HEK293 (cell line): ENCODE results near the gene C5orf34.

Source experiments
- CTCF ChIA-PET: fragments of 350-600 bp; formaldehyde crosslinking; extraction: SDS; loops from one replicate; lab custom pipeline; 2021; ENCODE audit warnings: antibody characterized with exemption; lab: Yijun Ruan, JAX
- POLR2A ChIA-PET: fragments of 300-600 bp; formaldehyde crosslinking; extraction: SDS; loops from one replicate; lab custom pipeline; 2020; ENCODE audit warnings: antibody characterized with exemption, inconsistent platforms; lab: Yijun Ruan, JAX
- H3K27ac ChIP-seq: fragments of 200-500 bp; sonication (Bioruptor generic); 2 replicates; pipeline ENCODE4 v1.5.1; 2014; ENCODE audit warnings: low read depth, low read length, control low read depth, inconsistent platforms; ENCODE audit errors: extremely low read depth
- H3K36me3 ChIP-seq, 2 experiments: fragments of 200-500 bp in 1 of 2; sonication (Bioruptor generic) in 1 of 2; 1 replicate in 1 of 2; 2 replicates in 1 of 2; pipeline ENCODE4 v1.5.1; 2014 to 2017; ENCODE audit warnings: inconsistent platforms in 2 of 2, low read length in 2 of 2; ENCODE audit not compliant: control insufficient read depth in 2 of 2, insufficient read depth in 1 of 2
- H3K4me1 ChIP-seq: fragments of 200-500 bp; sonication (Bioruptor generic); 2 replicates; pipeline ENCODE4 v1.5.1; 2014; ENCODE audit warnings: mild to moderate bottlenecking, low read length, inconsistent platforms; ENCODE audit not compliant: control insufficient read depth, insufficient read depth
- H3K4me3 ChIP-seq: 2 replicates; pipeline ENCODE4 v1.5.1; 2011; ENCODE audit warnings: low read depth, mild to moderate bottlenecking, control low read depth, low read length, moderate library complexity
- H3K9me3 ChIP-seq: fragments of 200-500 bp; sonication (Bioruptor generic); 2 replicates; pipeline ENCODE4 v1.5.1; 2014; ENCODE audit warnings: low read depth, low read length, inconsistent platforms; ENCODE audit not compliant: control insufficient read depth, insufficient read depth
- GFI1B ChIP-seq: fragments of 450-650 bp; formaldehyde crosslinking; IDR thresholded peaks from 2 replicates; pipeline ENCODE4 v1.5.1; 2016; ENCODE audit warnings: missing biosample characterization, missing genetic modification characterization
- KLF10 ChIP-seq: fragments of 450-650 bp; IDR thresholded peaks from 2 replicates; pipeline ENCODE4 v1.5.1; 2018; ENCODE audit warnings: missing biosample characterization, mild to moderate bottlenecking, missing genetic modification characterization
- MZF1 ChIP-seq: fragments of 450-650 bp; formaldehyde crosslinking; IDR thresholded peaks from 2 replicates; pipeline ENCODE4 v1.5.1; 2017; ENCODE audit warnings: missing biosample characterization, missing genetic modification characterization, borderline replicate concordance
- OSR2 ChIP-seq: fragments of 450-650 bp; formaldehyde crosslinking; IDR thresholded peaks from 2 replicates; pipeline ENCODE4 v1.5.1; 2016; ENCODE audit warnings: missing biosample characterization, missing genetic modification characterization
- PRDM1 ChIP-seq: fragments of 450-650 bp; formaldehyde crosslinking; IDR thresholded peaks from 2 replicates; pipeline ENCODE4; 2016; ENCODE audit warnings: missing biosample characterization, missing genetic modification characterization
- TRIM28 ChIP-seq: IDR thresholded peaks from 2 replicates; pipeline ENCODE4 v1.6.1; 2011; ENCODE audit warnings: low read length, control low read depth, borderline replicate concordance
- ZBTB21 ChIP-seq: fragments of 450-650 bp; formaldehyde crosslinking; IDR thresholded peaks from 2 replicates; pipeline ENCODE4 v1.5.1; 2017; ENCODE audit warnings: missing biosample characterization, missing genetic modification characterization
- ZNF10 ChIP-seq: fragments of 450-650 bp; formaldehyde crosslinking; IDR thresholded peaks from 2 replicates; pipeline ENCODE4 v1.5.1; 2017; ENCODE audit warnings: missing biosample characterization, missing genetic modification characterization
- ZNF148 ChIP-seq: fragments of 450-650 bp; formaldehyde crosslinking; IDR thresholded peaks from 2 replicates; pipeline ENCODE4 v1.5.0; 2017; ENCODE audit warnings: missing biosample characterization, missing genetic modification characterization, borderline replicate concordance
- ZNF174 ChIP-seq: fragments of 450-650 bp; formaldehyde crosslinking; IDR thresholded peaks from 2 replicates; pipeline ENCODE4 v1.5.0; 2017; ENCODE audit warnings: missing biosample characterization, mild to moderate bottlenecking, missing genetic modification characterization
- ZNF324 ChIP-seq: fragments of 450-650 bp; formaldehyde crosslinking; IDR thresholded peaks from 2 replicates; pipeline ENCODE4 v1.5.1; 2016; ENCODE audit warnings: missing biosample characterization, missing genetic modification characterization
- ZNF335 ChIP-seq: fragments of 450-650 bp; formaldehyde crosslinking; conservative IDR thresholded peaks from 2 replicates; pipeline ENCODE4 v1.5.1; 2016; ENCODE audit warnings: missing biosample characterization, missing genetic modification characterization
- ZNF391 ChIP-seq: fragments of 450-650 bp; formaldehyde crosslinking; IDR thresholded peaks from 2 replicates; pipeline ENCODE4 v1.5.1; 2016; ENCODE audit warnings: low read depth, missing biosample characterization, missing genetic modification characterization, borderline replicate concordance
- ZNF398 ChIP-seq: fragments of 450-650 bp; formaldehyde crosslinking; IDR thresholded peaks from 2 replicates; pipeline ENCODE4 v1.5.1; 2017; ENCODE audit warnings: missing biosample characterization, missing genetic modification characterization
- ZNF473 ChIP-seq: fragments of 450-650 bp; formaldehyde crosslinking; IDR thresholded peaks from 2 replicates; pipeline ENCODE4 v1.5.1; 2017; ENCODE audit warnings: missing biosample characterization, missing genetic modification characterization
- ZNF561 ChIP-seq: fragments of 450-650 bp; IDR thresholded peaks from 2 replicates; pipeline ENCODE4 v1.5.1; 2018; ENCODE audit warnings: missing biosample characterization, missing genetic modification characterization, borderline replicate concordance
- ZNF585B ChIP-seq: fragments of 450-650 bp; formaldehyde crosslinking; IDR thresholded peaks from 2 replicates; pipeline ENCODE4 v1.5.1; 2016; ENCODE audit warnings: missing biosample characterization, missing genetic modification characterization
- ZNF596 ChIP-seq: fragments of 450-650 bp; IDR thresholded peaks from 2 replicates; pipeline ENCODE4 v1.5.0; 2018; ENCODE audit warnings: missing biosample characterization, mild to moderate bottlenecking, missing genetic modification characterization, moderate library complexity
- ZNF626 ChIP-seq: fragments of 450-650 bp; sonication (Bioruptor Pico); formaldehyde crosslinking; IDR thresholded peaks from 2 replicates; pipeline ENCODE4 v1.5.1; 2018; ENCODE audit warnings: missing biosample characterization, missing genetic modification characterization, inconsistent platforms
- ZNF654 ChIP-seq: fragments of 450-650 bp; formaldehyde crosslinking; IDR thresholded peaks from 2 replicates; pipeline ENCODE4 v1.5.1; 2016; ENCODE audit warnings: low read depth, missing biosample characterization, missing genetic modification characterization
- ZNF670 ChIP-seq: fragments of 450-650 bp; formaldehyde crosslinking; IDR thresholded peaks from 2 replicates; pipeline ENCODE4 v1.5.1; 2016; ENCODE audit warnings: missing biosample characterization, missing genetic modification characterization, low read depth
- ZNF768 ChIP-seq: fragments of 450-650 bp; formaldehyde crosslinking; IDR thresholded peaks from 2 replicates; pipeline ENCODE4 v1.5.1; 2018; ENCODE audit warnings: missing biosample characterization, mild to moderate bottlenecking, missing genetic modification characterization

The C5orf34 gene

GRCh38 chr5:43540746-43541145, 25.8 kb upstream of the C5orf34 start:
- Histone ChIP-seq H3K27ac (no peak overlapping the region), H3K9me3 (no peaks in the 10 kb centered on the region), H3K4me3 (no peak overlapping the region), H3K4me1 (no peaks in the 10 kb centered on the region), H3K36me3 (peaks cover 89 to 91% of the 10 kb centered on the region in 2 experiments)
- CTCF ChIA-PET: interaction anchor here (0.9 kb wide), 1 partner anchor 14 kb away, joined by 4 read pairs; no protein-coding TSS in a partner anchor
- POLR2A ChIA-PET: interaction anchor here (1.4 kb wide), 1 partner anchor 57 kb away, joined by 4 read pairs; the partner anchor contains the start of gene TMEM267
- TF ChIP-seq TRIM28 (no peak), ZNF174 (no peak), ZNF148 (no peak), ZBTB21 (no peak), KLF10 (tag by site-specific recombination) (no peak), ZNF398 (tag by site-specific recombination) (no peak), ZNF585B (tag by site-specific recombination) (no peak), ZNF324 (no peak), ZNF335 (tag by site-specific recombination) (no peak), ZNF561 (no peak), ZNF670 (tag by site-specific recombination) (no peak), ZNF626 (tag by site-specific recombination) (no peak), OSR2 (no peak)

GRCh38 chr5:43536972-43537371, 22.0 kb upstream of the C5orf34 start:
- CTCF ChIA-PET: no interaction called here
- no peak overlapping the region for H3K27ac ChIP-seq
- no peaks in the 10 kb centered on the region for H3K4me1 ChIP-seq
- peaks cover 88 to 90% of the 10 kb centered on the region in 2 experiments for H3K36me3 ChIP-seq
- POLR2A ChIA-PET: no interaction called here
- no peak for TF ChIP-seq ZNF473 (tag by site-specific recombination)
- TF ChIP-seq ZNF768 (tag by site-specific recombination): no peak
- TF ChIP-seq ZNF654 (tag by site-specific recombination): no peak
- TF ChIP-seq MZF1 (tag by site-specific recombination): no peak
- TF ChIP-seq ZNF596 (tag by site-specific recombination): no peak
- no peak for TF ChIP-seq GFI1B (tag by site-specific recombination)
- TF ChIP-seq, all 188 proteins: peak for 0
- Histone ChIP-seq H3K9me3 (no peaks in the 10 kb centered on the region), H3K4me3 (no peak overlapping the region)

- POLR2A ChIA-PET: interaction anchor here (0.7 to 0.9 kb wide), 2 partner anchors 13 to 24 kb away, joined by 3 read pairs; no protein-coding TSS in a partner anchor
- TF ChIP-seq ZNF391: no peak
- TF ChIP-seq PRDM1 (tag by site-specific recombination): 0 out of 2 replicates have a peak, but pooled peaks have one; percentile 9
- TF ChIP-seq ZNF10 (tag by site-specific recombination): peak; percentile 54; the same call in 1 of the 2 replicates
- H3K9me3 ChIP-seq: no peaks in the 10 kb centered on the region
- CTCF ChIA-PET: interaction anchor here (1.4 kb wide), 1 partner anchor 9 kb away, joined by 4 read pairs; no protein-coding TSS in a partner anchor
- no peaks in the 10 kb centered on the region for H3K4me1 ChIP-seq
- no peak overlapping the region for H3K4me3 ChIP-seq
- H3K27ac ChIP-seq: no peak overlapping the region
- H3K36me3 ChIP-seq: peaks cover 88 to 91% of the 10 kb centered on the region in 2 experiments
Observed at GRCh38 chr5:43533646-43534045, 18.7 kb upstream of the C5orf34 start.
